ENCODE results near the gene TMEM98.
"Not testable (repeated sequence)": the region's sequence is repeated elsewhere in the genome, so short reads cannot be mapped to it uniquely, and the experiment has no call there.

TMEM98 gene

GRCh38 chr17:32916134-32916533, 11.8 kb upstream of the TMEM98 start:
- DNase-seq = peak; percentile 34

DNA sequence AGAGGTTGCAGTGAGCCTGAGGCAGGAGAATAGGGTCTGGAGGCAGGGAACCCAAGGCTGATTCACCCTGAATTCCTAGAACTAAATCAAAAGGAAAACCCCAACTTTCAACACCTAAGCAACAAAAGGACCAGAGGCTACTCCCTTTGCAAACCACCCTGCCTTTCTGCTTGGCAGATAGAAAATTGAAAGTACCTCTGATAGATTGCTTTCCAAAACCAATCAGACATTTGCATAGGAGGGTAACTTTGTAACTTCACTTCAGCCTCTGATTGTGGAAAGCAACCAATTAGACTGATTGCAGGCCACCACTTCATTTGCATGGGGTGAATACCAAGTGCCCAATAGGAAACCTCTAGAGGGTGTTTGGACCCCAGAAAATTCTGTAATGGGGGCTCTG, 10.9 kb upstream of the TMEM98 start:
- DNase-seq = peak; percentile 40

GRCh38 chr17:32917842-32918241, 10.1 kb upstream of the TMEM98 start:
- DNase-seq = peak; percentile 68

- not testable (repeated sequence) for DNase-seq
These were observed 8.1 kb upstream of the TMEM98 start for GRCh38 chr17:32919876-32920275.

DNA sequence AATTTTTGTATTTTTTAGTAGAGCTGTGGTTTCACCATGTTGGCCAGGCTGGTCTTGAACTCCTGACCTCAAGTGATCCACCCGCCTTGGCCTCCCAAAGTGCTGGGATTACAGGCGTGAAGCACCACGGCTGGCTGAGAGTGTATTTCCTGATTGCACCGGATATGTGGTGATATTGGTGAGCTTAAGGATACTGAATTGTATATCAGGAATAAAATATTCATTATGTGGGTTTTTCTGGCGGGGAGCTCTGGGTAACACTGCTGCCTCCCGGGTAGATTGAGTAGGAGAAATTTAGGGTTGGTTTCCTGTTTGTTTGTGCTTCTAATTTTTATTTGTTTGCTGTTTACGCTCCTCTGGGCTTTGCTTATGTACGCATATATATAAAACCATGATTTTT, 7.7 kb upstream of the TMEM98 start:
- peak; percentile 12 for DNase-seq

GRCh38 chr17:32921017-32921416, 6.9 kb upstream of the TMEM98 start:
- DNase-seq = peak; percentile 27

- DNase-seq = not testable (repeated sequence)
These were observed 4.0 kb upstream of the TMEM98 start for GRCh38 chr17:32923905-32924304.

DNA sequence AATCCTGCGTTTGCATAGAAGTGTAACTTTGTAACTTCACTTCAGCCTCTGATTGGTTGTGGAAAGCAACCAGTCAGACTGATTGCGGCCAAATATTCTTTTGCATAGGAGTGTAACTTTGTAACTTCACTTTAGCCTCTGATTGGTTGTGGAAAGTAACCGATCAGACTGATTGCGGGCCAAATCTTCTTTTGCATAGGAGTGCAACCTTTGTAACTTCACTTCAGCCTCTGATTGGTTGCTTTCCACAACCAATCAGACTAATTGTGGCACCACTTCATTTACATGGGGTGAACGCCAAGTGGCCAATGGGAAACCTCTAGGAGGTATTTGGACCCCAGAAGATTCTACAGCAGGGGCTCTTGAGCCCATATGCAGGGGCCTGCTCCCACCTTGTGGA, 1.8 kb upstream of the TMEM98 start:
- peak; percentile 31 for DNase-seq

GRCh38 chr17:32926789-32927188, 1.2 kb upstream of the TMEM98 start:
- DNase-seq = not testable (repeated sequence)

GRCh38 chr17:32927201-32927723, 691 bp upstream of the TMEM98 start:
- no peak for DNase-seq

DNA sequence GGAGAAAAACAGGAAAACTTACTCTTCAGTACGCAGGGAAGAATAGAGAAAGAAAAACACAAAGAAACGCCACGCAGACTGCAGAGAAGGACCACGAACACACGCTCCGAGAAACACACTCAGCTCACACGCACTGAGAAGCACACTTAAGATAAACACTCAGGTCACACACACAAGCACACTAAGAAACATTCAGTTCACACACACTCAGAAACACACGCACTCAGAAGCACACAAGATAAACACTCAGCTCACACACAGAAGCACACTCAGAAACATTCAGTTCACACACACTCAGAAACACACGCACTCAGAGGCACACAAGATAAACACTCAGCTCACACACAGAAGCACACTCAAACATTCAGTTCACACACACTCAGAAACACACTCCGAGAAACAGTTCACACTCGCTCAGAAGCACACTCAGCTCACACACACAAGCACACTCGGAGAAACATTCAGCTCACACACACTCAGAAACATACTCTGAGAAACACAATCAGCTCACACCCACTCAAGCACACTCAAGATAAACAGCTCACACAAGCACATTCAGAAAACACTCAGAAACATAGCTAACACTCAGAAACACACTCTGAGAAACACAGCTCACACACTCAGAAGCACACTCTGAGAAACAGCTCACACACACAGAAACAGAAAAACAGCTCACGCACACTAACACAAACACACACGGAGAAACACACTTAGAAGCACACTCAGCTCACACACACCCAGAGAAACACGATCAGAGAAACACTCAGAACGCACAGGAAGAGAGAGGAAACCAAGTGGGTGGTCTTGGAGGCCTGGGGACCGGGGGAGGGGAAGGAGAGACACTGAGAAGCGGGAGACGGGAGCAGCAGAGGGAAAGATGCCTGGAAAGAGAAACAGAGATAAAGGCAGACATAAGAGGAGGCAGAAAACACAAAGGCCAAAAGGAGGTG, 908 bp downstream of the TMEM98 start:
- peak; percentile 72 for DNase-seq

DNA sequence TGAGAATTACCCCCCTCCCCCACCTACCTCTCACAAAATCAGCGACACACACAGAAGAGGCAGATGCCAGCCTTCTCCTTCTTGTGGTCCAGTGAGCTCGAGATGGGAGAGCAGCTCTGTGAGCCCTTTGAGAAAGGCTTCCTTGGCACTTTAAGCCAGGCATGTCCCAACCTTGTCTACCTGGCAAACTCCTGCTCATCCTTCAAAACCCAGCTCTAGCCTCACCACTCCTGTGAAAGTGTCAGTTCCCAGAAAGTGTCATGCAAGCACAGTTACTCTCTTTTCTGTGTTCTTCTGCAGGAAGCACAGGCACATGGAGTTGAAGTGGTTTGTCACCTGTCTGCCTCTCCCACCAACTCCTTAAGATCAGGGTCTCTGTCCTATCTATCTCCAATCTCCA, 1.6 kb downstream of the TMEM98 start:
- DNase-seq = peak; percentile 51

- no peak for DNase-seq
These were observed 2.6 kb downstream of the TMEM98 start for GRCh38 chr17:32930512-32930911.

- peak; percentile 21 for DNase-seq
These were observed 3.7 kb downstream of the TMEM98 start for GRCh38 chr17:32931686-32932085.

- DNase-seq = no peak
These were observed 5.9 kb downstream of the TMEM98 start for GRCh38 chr17:32933881-32934280.

DNA sequence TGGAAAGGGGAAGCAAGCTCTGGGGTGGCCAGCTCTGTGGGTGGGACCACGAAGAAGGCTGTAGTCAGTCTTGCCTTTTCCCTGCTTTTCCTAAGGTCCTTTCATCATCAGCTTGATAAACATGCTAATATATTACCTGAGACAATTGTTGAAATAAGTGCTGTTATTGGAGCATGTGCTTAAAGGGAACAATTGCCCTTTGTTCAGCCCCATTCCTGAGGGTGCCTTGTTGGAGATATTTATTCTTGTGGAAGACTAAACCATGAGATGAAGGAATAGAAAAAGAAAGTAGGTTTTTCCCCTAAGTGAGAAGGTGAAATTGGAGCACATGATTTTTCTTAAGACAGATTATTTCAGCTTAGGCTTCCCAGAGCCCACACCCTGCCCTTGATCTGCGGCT, 7.8 kb downstream of the TMEM98 start:
- DNase-seq = no peak

DNA sequence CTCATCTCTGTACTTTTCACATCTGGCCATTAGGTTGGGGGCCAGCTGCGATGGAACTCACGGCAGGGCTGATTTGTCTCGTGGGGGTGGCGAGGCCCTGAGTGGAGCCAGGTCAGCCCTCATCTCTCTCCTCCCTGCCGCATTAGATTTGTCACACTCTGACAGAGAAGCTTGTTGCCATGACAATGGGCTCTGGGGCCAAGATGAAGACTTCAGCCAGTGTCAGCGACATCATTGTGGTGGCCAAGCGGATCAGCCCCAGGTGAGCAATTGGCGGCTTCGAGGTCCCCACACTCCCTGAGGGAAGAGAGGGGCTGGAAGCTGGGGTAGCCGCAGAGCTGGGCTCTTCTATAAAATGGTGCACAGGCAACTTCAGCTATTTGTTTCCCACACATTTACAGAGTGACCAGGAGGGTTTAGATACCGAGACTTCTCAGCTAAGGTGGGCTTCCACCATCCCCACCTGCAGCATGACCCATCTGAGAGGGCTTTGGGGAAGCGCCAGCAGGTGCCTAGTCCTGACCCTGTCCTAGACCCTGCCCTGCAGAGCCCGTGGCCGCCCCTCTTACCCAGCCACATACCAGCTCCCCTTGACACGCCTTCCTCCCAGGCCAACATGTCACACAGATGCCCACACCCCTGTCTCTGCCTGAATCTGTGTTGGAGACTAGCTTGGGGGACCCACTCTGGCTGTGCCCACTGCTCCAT, 8.4 kb downstream of the TMEM98 start:
- peak; percentile 55 for DNase-seq

DNA sequence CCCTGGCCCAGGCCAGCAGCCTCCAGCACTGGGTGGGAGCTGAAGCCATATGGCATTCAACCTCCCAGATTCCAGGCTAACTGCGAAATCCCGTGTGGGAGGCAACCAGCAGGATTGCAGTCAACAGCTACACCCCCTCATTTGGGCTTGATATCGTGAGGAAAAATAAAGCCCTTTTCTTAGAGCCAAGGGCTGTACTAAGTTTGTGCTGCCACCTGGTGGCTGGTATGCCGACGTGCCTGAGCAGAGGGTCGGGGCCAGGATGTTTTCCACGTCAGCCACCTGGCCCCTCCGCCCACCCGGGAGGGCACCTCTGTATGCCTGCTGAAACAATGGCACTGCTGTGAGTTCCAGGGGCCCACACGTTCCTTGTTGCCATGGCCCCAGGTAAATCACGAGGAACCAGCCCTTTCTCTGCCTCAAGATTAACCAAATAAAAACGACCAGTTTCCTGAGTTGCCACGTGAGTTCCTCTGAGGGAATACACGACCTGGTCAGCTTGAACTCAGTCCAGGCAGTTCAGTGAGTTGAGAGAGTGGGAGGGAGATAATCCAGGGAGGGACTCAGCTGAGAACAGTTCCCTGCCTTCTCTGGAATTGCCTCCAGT, 9.0 kb downstream of the TMEM98 start:
- peak; percentile 90 for DNase-seq

GRCh38 chr17:32940706-32941390, 12.9 kb downstream of the TMEM98 start:
- DNase-seq = peak; percentile 89

- peak; percentile 28 for DNase-seq
These were observed 13.6 kb downstream of the TMEM98 start for GRCh38 chr17:32941419-32942032.

GRCh38 chr17:32943206-32943605, 15.3 kb downstream of the TMEM98 start:
- DNase-seq = no peak

GRCh38 chr17:32943647-32944191, 15.8 kb downstream of the TMEM98 start:
- DNase-seq = peak; percentile 70
